ENCODE results near the gene ARHGAP45. TPM values are rescaled to one million over a fixed set of nuclear protein-coding genes. Genes with fewer than 3 reads are reported as not detected.
"Not testable (repeated sequence)": the region's sequence is repeated elsewhere in the genome, so short reads cannot be mapped to it uniquely, and the experiment has no call there.

Gene ARHGAP45
- total and polyA plus RNA-seq, 4 donors: 5.1 to 17.4 (median 12.1) TPM

- 90% methylated on average over 20 of the region's 20 CpGs for WGBS (ENCODE audit: insufficient coverage)
- Histone ChIP-seq H3K4me1 (ENCODE audit: control insufficient read depth, insufficient read depth, low read length) (no peaks in the 10 kb centered on the region), H3K27me3 (ENCODE audit: control insufficient read depth, insufficient read depth, low read length) (no peaks in the 10 kb centered on the region), H3K36me3 (ENCODE audit: control insufficient read depth, insufficient read depth, low read length) (peaks cover 95% of the 10 kb centered on the region), H3K27ac (ENCODE audit: low read depth, low read length) (no peak overlapping the region), H3K9me3 (ENCODE audit: control insufficient read depth, insufficient read depth, low read length) (no peaks in the 10 kb centered on the region), H3K4me3 (ENCODE audit: low read depth, low read length) (no peak overlapping the region)
- no peak for DNase-seq (ENCODE audit: low read depth in 4 of 6, low spot score in 6 of 6)
These were observed 56.4 kb downstream of the ARHGAP45 start for GRCh38 chr19:1123381-1123780.

DNA sequence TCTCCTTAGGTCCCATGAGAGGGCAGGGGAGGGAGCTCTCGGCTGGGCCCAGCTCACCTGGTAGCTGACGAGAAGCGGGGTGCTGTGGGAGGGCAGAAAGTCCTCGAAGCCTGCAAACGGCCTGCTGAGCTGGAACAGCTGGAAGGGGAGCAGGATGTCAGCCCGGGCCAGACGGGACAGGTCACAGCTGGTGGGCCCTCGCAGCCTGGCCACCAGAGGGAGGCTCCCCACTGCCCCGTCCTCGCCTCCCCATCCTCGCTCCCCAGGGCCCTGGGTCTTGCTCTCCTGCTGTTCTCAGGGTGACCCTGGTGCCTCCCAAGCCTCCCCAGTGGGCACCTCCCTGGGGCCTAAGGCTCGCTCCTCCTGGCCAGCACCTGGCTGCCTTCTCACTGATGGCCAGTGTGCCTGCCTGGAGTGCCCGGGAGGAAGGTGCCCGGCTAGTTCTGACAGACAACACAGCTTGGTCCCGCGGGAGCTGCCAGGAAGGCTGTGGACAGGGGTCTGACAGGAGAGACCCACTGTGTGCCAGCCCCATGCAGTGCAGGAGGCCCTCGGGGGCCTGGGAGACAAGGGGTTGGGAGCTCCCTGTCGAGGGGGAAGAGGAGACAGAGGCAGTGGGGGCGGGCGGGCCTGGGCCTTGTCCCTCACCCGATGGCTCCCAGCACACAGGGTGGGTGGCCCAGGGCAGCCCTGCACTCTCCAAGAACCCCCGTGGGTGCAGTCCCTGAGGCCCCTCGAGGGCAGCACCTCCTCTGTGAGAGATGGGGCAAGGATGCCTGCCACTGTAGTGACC is 57.1 kb downstream of the ARHGAP45 start:
- Histone ChIP-seq H3K36me3 (ENCODE audit: control insufficient read depth, insufficient read depth, low read length) (peaks cover 88% of the 10 kb centered on the region), H3K4me1 (ENCODE audit: control insufficient read depth, insufficient read depth, low read length) (no peaks in the 10 kb centered on the region), H3K27ac (ENCODE audit: low read depth, low read length) (no peak overlapping the region), H3K4me3 (ENCODE audit: low read depth, low read length) (no peak overlapping the region), H3K9me3 (ENCODE audit: control insufficient read depth, insufficient read depth, low read length) (no peaks in the 10 kb centered on the region), H3K27me3 (ENCODE audit: control insufficient read depth, insufficient read depth, low read length) (no peaks in the 10 kb centered on the region)
- DNase-seq (ENCODE audit: low read depth in 4 of 6, low spot score in 6 of 6): no peak
- 90% methylated on average over 18 of the region's 23 CpGs for WGBS (ENCODE audit: insufficient coverage)

DNA sequence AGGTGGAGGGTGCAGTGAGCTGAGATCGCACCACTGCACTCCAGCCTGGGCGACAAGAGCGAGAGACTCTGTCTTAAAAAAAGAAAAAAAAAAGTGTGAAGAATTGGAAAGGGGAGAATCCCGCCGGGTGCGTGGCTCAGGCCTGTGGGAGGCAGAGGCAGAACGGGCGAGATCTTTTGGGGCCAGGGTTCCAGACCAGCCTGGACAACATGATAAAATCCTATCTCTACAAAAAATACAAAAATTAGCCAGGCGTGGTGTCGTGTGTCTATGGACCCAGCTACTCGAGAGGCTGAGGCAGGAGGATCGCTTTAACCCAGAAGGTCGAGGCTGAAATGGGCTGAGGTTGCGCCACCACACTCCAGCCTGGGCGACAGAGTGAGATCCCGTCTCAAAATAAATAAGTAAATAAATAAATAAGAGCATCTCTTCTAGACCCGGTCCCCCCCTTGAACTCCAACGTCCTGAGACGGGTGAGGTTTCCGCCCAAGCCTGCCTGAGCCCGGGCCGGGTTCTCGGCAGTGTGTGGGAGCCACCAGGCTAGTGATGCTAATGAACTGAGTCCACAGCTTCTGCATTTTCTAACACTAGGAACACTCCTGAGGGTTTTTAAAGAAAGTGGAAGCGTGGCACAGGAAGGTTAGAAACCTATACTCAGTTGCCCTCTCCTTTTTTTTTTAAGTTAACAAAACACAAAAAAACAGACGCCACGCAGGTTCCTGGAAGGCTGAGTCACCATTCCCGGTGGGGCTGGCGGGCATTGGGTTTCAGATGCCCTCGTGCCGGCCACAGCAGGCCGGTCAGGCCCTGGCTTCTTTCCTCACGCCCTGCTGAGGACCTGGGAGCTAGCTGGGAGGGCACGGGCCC is 58.9 kb downstream of the ARHGAP45 start:
- Histone ChIP-seq H3K27ac (ENCODE audit: low read depth, low read length) (no peak overlapping the region), H3K36me3 (ENCODE audit: control insufficient read depth, insufficient read depth, low read length) (peaks cover 79% of the 10 kb centered on the region), H3K4me3 (ENCODE audit: low read depth, low read length) (no peak overlapping the region), H3K9me3 (ENCODE audit: control insufficient read depth, insufficient read depth, low read length) (no peaks in the 10 kb centered on the region), H3K27me3 (ENCODE audit: control insufficient read depth, insufficient read depth, low read length) (no peaks in the 10 kb centered on the region), H3K4me1 (ENCODE audit: control insufficient read depth, insufficient read depth, low read length) (peaks cover 2% of the 10 kb centered on the region)
- 95% methylated on average over 22 of the region's 33 CpGs for WGBS (ENCODE audit: insufficient coverage)
- no peak for DNase-seq (ENCODE audit: low read depth in 4 of 6, low spot score in 6 of 6)

GRCh38 chr19:1126984-1127760 is 60.2 kb downstream of the ARHGAP45 start:
- peaks cover 8% of the 10 kb centered on the region for H3K27me3 ChIP-seq (ENCODE audit: control insufficient read depth, insufficient read depth, low read length)
- 96% methylated on average over 32 of the region's 33 CpGs for WGBS (ENCODE audit: insufficient coverage)
- H3K36me3 ChIP-seq (ENCODE audit: control insufficient read depth, insufficient read depth, low read length): peaks cover 70% of the 10 kb centered on the region
- H3K27ac ChIP-seq (ENCODE audit: low read depth, low read length): no peak overlapping the region
- H3K4me3 ChIP-seq (ENCODE audit: low read depth, low read length): no peak overlapping the region
- peaks cover 15% of the 10 kb centered on the region for H3K4me1 ChIP-seq (ENCODE audit: control insufficient read depth, insufficient read depth, low read length)
- H3K9me3 ChIP-seq (ENCODE audit: control insufficient read depth, insufficient read depth, low read length): no peaks in the 10 kb centered on the region
- no peak for DNase-seq (ENCODE audit: low read depth in 4 of 6, low spot score in 6 of 6)

DNA sequence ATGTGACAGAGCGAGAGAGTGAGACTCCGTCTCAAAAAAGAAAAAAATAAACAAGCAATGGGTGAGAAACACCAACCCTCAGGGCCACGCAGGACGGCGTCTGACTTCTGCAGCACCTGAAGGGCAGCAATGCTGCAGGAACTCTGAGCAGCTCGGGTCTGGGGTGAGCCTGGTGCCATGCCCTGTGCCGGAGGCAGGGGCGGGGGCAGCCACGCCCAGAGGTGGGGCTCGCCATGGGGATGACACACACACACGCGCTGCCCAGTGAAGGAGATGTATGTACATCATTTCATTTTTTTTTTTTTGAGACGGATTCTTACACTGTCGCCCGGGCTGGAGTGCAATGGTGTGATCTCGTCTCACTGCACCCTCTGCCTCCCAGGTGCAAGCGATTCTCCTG is 61.1 kb downstream of the ARHGAP45 start:
- Histone ChIP-seq H3K9me3 (ENCODE audit: control insufficient read depth, insufficient read depth, low read length) (no peaks in the 10 kb centered on the region), H3K27me3 (ENCODE audit: control insufficient read depth, insufficient read depth, low read length) (peaks cover 16% of the 10 kb centered on the region), H3K27ac (ENCODE audit: low read depth, low read length) (no peak overlapping the region), H3K4me1 (ENCODE audit: control insufficient read depth, insufficient read depth, low read length) (peaks cover 24% of the 10 kb centered on the region), H3K36me3 (ENCODE audit: control insufficient read depth, insufficient read depth, low read length) (peaks cover 67% of the 10 kb centered on the region), H3K4me3 (ENCODE audit: low read depth, low read length) (no peak overlapping the region)
- WGBS (ENCODE audit: insufficient coverage): 94% methylated on average over 10 of the region's 17 CpGs
- no peak for DNase-seq (ENCODE audit: low read depth in 4 of 6, low spot score in 6 of 6)

DNA sequence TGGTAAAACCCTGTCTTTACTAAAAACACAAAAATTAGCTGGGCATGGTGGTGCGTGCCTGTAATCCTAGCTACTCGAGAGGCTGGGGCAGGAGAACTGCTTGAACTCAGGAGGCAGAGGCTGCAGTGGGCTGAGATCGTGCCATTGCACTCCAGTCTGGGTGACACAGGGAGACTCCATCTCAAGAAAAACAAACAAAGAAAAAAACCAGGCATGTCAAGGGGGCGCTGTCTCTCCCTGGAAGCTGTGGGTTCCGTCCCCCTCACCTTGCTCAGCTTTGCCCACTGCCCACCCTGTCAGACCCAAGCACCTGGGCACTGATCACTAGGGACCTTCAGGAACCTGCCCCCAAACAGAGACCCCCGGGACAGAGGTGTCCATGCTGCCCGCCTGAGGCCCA is 62.1 kb downstream of the ARHGAP45 start:
- DNase-seq (ENCODE audit: low read depth in 4 of 6, low spot score in 6 of 6); H3K4me3 ChIP-seq (ENCODE audit: low read depth, low read length); H3K9me3 ChIP-seq (ENCODE audit: control insufficient read depth, insufficient read depth, low read length); H3K27ac ChIP-seq (ENCODE audit: low read depth, low read length): not testable (repeated sequence)
- Histone ChIP-seq H3K27me3 (ENCODE audit: control insufficient read depth, insufficient read depth, low read length) (peaks cover 18% of the 10 kb centered on the region), H3K36me3 (ENCODE audit: control insufficient read depth, insufficient read depth, low read length) (peaks cover 67% of the 10 kb centered on the region), H3K4me1 (ENCODE audit: control insufficient read depth, insufficient read depth, low read length) (peaks cover 29% of the 10 kb centered on the region)
- WGBS (ENCODE audit: insufficient coverage): 94% methylated on average over 6 of the region's 7 CpGs

DNA sequence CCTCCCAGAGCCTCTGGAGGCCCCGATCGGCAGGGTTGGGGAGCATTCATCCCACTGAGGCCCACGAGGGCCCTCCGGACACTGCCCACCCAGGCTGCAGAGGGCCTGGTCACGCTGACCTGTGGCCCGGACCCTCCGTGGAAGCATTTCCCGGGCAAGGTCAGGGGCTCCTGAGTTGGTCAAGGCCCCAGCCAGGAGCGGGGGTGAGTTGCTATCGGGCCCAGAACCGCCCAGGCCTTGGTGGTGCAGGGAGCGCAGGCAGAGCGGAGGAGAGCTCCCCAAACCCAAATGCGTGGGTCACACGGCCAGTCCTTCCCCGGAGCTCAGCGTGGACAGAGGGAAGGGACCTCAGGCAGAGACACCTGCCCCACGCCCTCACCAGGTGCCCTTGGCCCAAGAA is 62.6 kb downstream of the ARHGAP45 start:
- H3K4me1 ChIP-seq (ENCODE audit: control insufficient read depth, insufficient read depth, low read length): peaks cover 29% of the 10 kb centered on the region
- 92% methylated on average over 17 of the region's 18 CpGs for WGBS (ENCODE audit: insufficient coverage)
- no peak for DNase-seq (ENCODE audit: low read depth in 4 of 6, low spot score in 6 of 6)
- no peak overlapping the region for H3K27ac ChIP-seq (ENCODE audit: low read depth, low read length)
- peaks cover 65% of the 10 kb centered on the region for H3K36me3 ChIP-seq (ENCODE audit: control insufficient read depth, insufficient read depth, low read length)
- H3K4me3 ChIP-seq (ENCODE audit: low read depth, low read length): no peak overlapping the region
- H3K27me3 ChIP-seq (ENCODE audit: control insufficient read depth, insufficient read depth, low read length): peaks cover 18% of the 10 kb centered on the region
- H3K9me3 ChIP-seq (ENCODE audit: control insufficient read depth, insufficient read depth, low read length): no peaks in the 10 kb centered on the region

- WGBS (ENCODE audit: insufficient coverage): 75% methylated on average over 19 of the region's 22 CpGs
- H3K36me3 ChIP-seq (ENCODE audit: control insufficient read depth, insufficient read depth, low read length): peaks cover 65% of the 10 kb centered on the region
- H3K27ac ChIP-seq (ENCODE audit: low read depth, low read length): peak overlapping the region; percentile 57
- no peaks in the 10 kb centered on the region for H3K9me3 ChIP-seq (ENCODE audit: control insufficient read depth, insufficient read depth, low read length)
- DNase-seq (ENCODE audit: low read depth in 4 of 6, low spot score in 6 of 6): no peak
- H3K27me3 ChIP-seq (ENCODE audit: control insufficient read depth, insufficient read depth, low read length): peaks cover 18% of the 10 kb centered on the region
- H3K4me3 ChIP-seq (ENCODE audit: low read depth, low read length): peak overlapping the region; percentile 47
- peaks cover 32% of the 10 kb centered on the region for H3K4me1 ChIP-seq (ENCODE audit: control insufficient read depth, insufficient read depth, low read length)
These were observed 64.1 kb downstream of the ARHGAP45 start for GRCh38 chr19:1130771-1131717.

Measured in spinal cord (tissue), 10 donors.